ENCODE measurements around the gene CD9. TPM values are rescaled to one million over a fixed set of nuclear protein-coding genes. Genes with fewer than 3 reads are reported as not detected.
"Not testable (repeated sequence)": the region's sequence is repeated elsewhere in the genome, so short reads cannot be mapped to it uniquely, and the experiment has no call there.

The CD9 gene
- polyA plus RNA-seq, 3 donors = 139 to 304 (median 179) TPM

- DNase-seq (ENCODE audit: extremely low read depth in 1 of 11, low read depth in 9 of 11, low spot score in 4 of 11) = no peak
Observed at GRCh38 chr12:6207259-6207925, 7.2 kb downstream of the CD9 start.

DNA sequence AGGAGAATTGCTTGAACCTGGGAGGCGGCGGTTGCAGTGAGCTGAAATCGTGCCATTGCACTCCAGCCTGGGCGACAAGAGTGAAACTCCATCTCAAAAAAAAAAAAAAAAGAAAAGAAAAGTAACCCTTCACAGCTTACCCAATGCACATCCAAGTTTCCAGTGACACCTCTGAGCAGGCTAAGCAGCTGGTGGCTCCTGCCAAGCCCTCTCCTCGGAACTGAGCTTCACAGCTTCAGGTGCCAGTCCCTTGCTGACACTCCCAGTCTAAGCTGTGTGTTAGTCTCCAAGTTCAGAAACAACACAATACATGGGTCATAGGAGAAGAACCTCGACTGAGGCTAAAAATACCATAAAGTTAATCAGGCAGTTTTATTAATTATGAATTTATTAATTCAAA lies 7.9 kb downstream of the CD9 start:
- no peak for DNase-seq (ENCODE audit: extremely low read depth in 1 of 11, low read depth in 9 of 11, low spot score in 4 of 11)

DNA sequence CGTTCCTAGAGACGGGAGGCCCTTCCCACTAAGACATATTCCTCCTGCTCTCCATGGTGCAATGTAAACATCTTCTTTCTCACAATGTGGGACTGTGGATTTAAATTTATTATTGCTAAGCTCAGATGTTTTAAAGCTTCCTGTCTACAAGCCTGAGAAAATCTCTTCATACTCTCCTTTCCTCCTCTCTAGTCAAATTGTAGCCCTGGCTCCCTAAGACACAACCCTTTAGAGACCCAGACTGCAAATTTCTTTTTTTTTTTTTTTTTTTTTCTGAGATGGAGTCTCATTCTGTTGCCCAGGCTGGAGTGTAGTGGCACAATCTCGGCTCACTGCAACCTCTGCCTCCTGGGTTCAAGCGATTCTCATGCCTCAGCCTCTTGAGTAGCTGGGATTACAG lies 9.2 kb downstream of the CD9 start:
- DNase-seq (ENCODE audit: extremely low read depth in 1 of 11, low read depth in 9 of 11, low spot score in 4 of 11) = not testable (repeated sequence)

GRCh38 chr12:6211421-6211869 lies 11.2 kb downstream of the CD9 start:
- no peak for DNase-seq (ENCODE audit: extremely low read depth in 1 of 11, low read depth in 9 of 11, low spot score in 4 of 11)

DNA sequence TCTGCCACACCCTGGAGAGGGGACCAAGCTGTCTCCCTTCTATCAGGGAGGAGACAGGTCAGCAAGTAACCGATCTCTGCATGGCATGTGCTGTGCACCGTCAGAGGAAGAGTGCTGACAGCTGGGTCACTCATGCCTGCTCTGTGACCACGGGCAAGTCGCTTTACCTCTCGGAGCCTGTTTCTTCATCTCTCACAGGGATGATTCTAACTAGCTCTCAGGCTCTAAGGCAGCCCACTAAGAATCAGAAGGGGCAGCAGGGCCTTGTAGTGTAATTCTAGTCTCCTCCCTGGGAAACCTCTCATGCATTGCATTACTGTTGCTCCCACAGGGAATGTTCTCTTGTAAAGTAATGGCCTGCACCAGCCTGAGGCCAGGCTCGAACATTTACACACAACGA lies 11.9 kb downstream of the CD9 start:
- DNase-seq (ENCODE audit: extremely low read depth in 1 of 11, low read depth in 9 of 11, low spot score in 4 of 11) = no peak

GRCh38 chr12:6213969-6214368 lies 13.8 kb downstream of the CD9 start:
- no peak for DNase-seq (ENCODE audit: extremely low read depth in 1 of 11, low read depth in 9 of 11, low spot score in 4 of 11)

- no peak for DNase-seq (ENCODE audit: extremely low read depth in 1 of 11, low read depth in 9 of 11, low spot score in 4 of 11)
Observed at GRCh38 chr12:6214633-6215032, 14.4 kb downstream of the CD9 start.

GRCh38 chr12:6215120-6215807 lies 15.1 kb downstream of the CD9 start:
- DNase-seq (ENCODE audit: extremely low read depth in 1 of 11, low read depth in 9 of 11, low spot score in 4 of 11) = no peak

GRCh38 chr12:6215932-6216494 lies 15.8 kb downstream of the CD9 start:
- peak in 3 of 11 donors; percentile 80 to 82 (median 80) for DNase-seq (ENCODE audit: extremely low read depth in 1 of 11, low read depth in 9 of 11, low spot score in 4 of 11)

GRCh38 chr12:6216581-6216980 lies 16.4 kb downstream of the CD9 start:
- no peak for DNase-seq (ENCODE audit: extremely low read depth in 1 of 11, low read depth in 9 of 11, low spot score in 4 of 11)

DNA sequence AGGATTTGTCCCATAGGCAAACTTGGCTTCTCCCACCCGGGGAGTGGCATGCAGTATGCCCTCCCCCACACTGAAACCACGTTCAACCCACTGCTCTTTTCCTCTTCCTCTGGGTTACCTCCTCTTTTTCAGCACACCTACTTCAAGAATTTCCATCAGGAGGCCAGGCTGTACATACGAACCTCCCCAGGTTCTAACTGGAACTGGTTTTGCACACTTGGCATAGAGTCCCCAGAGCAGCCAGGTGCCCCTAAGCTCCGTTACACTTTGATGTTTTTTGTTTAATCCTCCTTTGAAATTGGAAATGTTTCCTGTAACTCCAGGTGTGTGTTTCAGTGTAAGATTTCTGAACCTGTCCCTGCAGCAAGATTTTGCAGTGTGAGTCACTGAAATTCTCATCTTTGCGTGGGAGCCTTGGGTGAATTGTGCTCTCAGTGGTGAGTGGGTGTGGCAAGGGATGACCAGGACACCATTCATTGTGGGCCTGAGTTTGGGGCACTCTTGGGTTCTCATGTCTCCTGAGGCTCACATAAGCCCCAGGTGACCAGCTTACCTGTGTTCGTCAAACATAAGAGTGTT lies 18.2 kb downstream of the CD9 start:
- DNase-seq (ENCODE audit: extremely low read depth in 1 of 11, low read depth in 9 of 11, low spot score in 4 of 11) = no peak

DNA sequence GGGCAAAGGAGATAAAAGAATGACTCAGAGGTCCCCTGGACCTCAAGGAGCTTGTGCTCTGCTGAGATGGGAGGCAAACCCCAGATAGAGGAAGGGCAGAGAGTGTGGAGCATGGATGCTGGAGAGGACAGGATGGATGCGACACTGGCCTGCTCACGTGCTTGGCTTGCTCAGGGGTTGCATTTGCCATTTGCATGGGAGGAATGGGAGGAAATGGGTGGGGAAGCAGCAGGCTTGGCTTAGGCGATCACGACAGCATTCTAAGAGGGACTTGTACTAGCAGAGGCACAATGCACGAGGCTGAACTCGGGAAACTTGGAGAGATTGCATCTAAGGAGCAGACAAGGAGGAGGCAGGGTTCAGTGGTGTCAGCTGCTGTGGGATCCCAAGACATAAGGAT lies 19.8 kb downstream of the CD9 start:
- no peak for DNase-seq (ENCODE audit: extremely low read depth in 1 of 11, low read depth in 9 of 11, low spot score in 4 of 11)

DNA sequence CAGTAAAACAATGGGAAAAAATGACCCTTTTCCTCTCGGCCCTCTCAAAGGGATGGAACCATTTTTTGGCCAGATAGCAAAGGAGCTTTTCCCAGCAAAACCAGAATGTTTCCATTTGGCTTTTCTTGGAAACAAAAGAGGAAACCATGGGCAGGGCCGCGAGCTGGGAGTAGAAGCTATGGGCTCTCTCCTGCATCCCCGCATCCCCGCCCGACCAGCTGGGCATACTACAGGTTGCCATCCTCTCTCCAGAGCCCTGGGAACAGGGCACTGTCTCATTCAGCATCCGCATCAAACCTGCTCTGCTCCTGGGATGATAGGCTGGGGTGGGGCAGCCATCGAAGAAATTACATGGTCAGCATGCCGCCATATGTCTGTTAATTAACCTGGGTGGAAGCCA lies 20.9 kb downstream of the CD9 start:
- DNase-seq (ENCODE audit: extremely low read depth in 1 of 11, low read depth in 9 of 11, low spot score in 4 of 11) = no peak

- DNase-seq (ENCODE audit: extremely low read depth in 1 of 11, low read depth in 9 of 11, low spot score in 4 of 11) = no peak
Observed at GRCh38 chr12:6222078-6222654, 22.0 kb downstream of the CD9 start.

DNA sequence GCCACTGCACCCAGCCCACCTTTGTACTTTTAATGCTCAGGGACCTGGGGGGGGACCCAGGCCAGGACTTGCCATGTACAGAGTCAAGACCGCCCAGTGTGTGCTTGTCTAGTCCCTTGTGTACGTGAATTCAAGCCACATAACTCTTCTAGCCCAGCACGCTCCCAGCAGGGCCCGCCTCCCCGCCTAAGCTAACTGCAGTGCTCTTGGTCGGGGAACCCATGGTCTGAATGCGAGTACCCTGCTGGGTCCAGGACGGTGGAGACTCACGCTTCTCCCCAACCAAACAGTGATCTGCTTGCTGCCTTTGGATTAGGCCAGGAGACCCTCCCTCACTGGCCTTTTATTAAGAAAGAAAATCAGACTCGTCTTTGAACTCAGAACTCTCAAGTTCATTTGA lies 23.3 kb downstream of the CD9 start:
- DNase-seq (ENCODE audit: extremely low read depth in 1 of 11, low read depth in 9 of 11, low spot score in 4 of 11) = no peak

- DNase-seq (ENCODE audit: extremely low read depth in 1 of 11, low read depth in 9 of 11, low spot score in 4 of 11) = no peak
Observed at GRCh38 chr12:6224550-6224949, 24.4 kb downstream of the CD9 start.

GRCh38 chr12:6225630-6226001 lies 25.4 kb downstream of the CD9 start:
- no peak for DNase-seq (ENCODE audit: extremely low read depth in 1 of 11, low read depth in 9 of 11, low spot score in 4 of 11)

GRCh38 chr12:6226002-6226678 lies 25.9 kb downstream of the CD9 start:
- no peak for DNase-seq (ENCODE audit: extremely low read depth in 1 of 11, low read depth in 9 of 11, low spot score in 4 of 11)

DNA sequence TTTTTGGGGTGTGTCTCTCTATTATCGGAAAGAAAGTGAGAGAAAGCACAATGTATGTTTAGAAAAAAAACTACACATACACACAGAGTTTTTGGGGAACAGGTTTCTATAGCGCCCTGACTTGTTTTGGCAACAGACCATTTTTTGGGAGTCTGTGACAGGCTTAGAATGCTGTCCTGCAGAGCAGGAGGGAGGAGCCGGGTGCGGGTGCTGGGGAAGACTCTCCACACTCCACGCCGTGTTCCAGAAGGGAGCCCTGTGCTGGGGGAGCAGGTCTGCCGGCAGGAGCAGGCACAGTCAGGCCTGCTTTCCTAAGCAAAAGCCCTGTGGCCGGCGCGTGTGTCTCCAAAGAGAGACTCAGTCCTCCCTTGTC lies 26.5 kb downstream of the CD9 start:
- no peak for DNase-seq (ENCODE audit: extremely low read depth in 1 of 11, low read depth in 9 of 11, low spot score in 4 of 11)
